ENCODE data around the gene APOO.

APOO gene

GRCh38 chrX:23930894-23931604, 23.3 kb upstream of the APOO start:
- DNase-seq (ENCODE audit: low spot score), result no peak
- no peak for TF ChIP-seq CTCF (IDR thresholded peaks at IDR 0.05; ENCODE audit: extremely low read depth, insufficient read depth, missing control alignments)
- in situ Hi-C loops (cut with MboI; ENCODE audit: low pct_unique_long_range_greater_than_20kb, low sequenced_read_pairs, unreplicated experiment), result no loop called here

GRCh38 chrX:23926015-23926414, 18.3 kb upstream of the APOO start:
- no peak for TF ChIP-seq CTCF (IDR thresholded peaks at IDR 0.05; ENCODE audit: extremely low read depth, insufficient read depth, missing control alignments)
- in situ Hi-C loops (cut with MboI; ENCODE audit: low pct_unique_long_range_greater_than_20kb, low sequenced_read_pairs, unreplicated experiment), result no loop called here
- DNase-seq (ENCODE audit: low spot score), result no peak

GRCh38 chrX:23919706-23920320, 12.1 kb upstream of the APOO start:
- no peak for TF ChIP-seq CTCF (IDR thresholded peaks at IDR 0.05; ENCODE audit: extremely low read depth, insufficient read depth, missing control alignments)
- in situ Hi-C loops (cut with MboI; ENCODE audit: low pct_unique_long_range_greater_than_20kb, low sequenced_read_pairs, unreplicated experiment), result loop anchor here (10.0 to 25.0 kb wide), 2 partner anchors 105 to 317 kb away; partner anchors contain the start of gene KLHL15
- no peak for DNase-seq (ENCODE audit: low spot score)

GRCh38 chrX:23919148-23919547, 11.4 kb upstream of the APOO start:
- in situ Hi-C loops (cut with MboI; ENCODE audit: low pct_unique_long_range_greater_than_20kb, low sequenced_read_pairs, unreplicated experiment), result loop anchor here (10.0 to 25.0 kb wide), 2 partner anchors 106 to 318 kb away; partner anchors contain the start of gene KLHL15
- TF ChIP-seq CTCF (IDR thresholded peaks at IDR 0.05; ENCODE audit: extremely low read depth, insufficient read depth, missing control alignments), result no peak
- DNase-seq (ENCODE audit: low spot score), result no peak

- in situ Hi-C loops (cut with MboI; ENCODE audit: low pct_unique_long_range_greater_than_20kb, low sequenced_read_pairs, unreplicated experiment), result loop anchor here (10.0 to 25.0 kb wide), 2 partner anchors 114 to 326 kb away; partner anchors contain the start of gene KLHL15
- TF ChIP-seq CTCF (IDR thresholded peaks at IDR 0.05; ENCODE audit: extremely low read depth, insufficient read depth, missing control alignments), result no peak
- peak; percentile 2 for DNase-seq (ENCODE audit: low spot score)
These were observed 3.5 kb upstream of the APOO start for GRCh38 chrX:23911126-23911835.

GRCh38 chrX:23908219-23909004, 674 bp upstream of the APOO start:
- in situ Hi-C loops (cut with MboI; ENCODE audit: low pct_unique_long_range_greater_than_20kb, low sequenced_read_pairs, unreplicated experiment), result loop anchor here (10.0 to 25.0 kb wide), 2 partner anchors 214 to 329 kb away; no protein-coding TSS in a partner anchor
- DNase-seq (ENCODE audit: low spot score), result peak; percentile 17
- TF ChIP-seq CTCF (IDR thresholded peaks at IDR 0.05; ENCODE audit: extremely low read depth, insufficient read depth, missing control alignments), result peak; percentile 31

All from GM13977 (cell line).